IMR-90 (cell line): Measurements from ENCODE around the gene GKN2.

ENCODE experiments used
- BHLHE40 ChIP-seq: fragments of 150-350 bp; IDR thresholded peaks from 2 replicates; pipeline ENCODE4 v1.6.1; 2016; ENCODE audit warnings: mild to moderate bottlenecking, low read depth, low read length
- CEBPB ChIP-seq: IDR thresholded peaks from 2 replicates; pipeline ENCODE4 v1.6.1; 2012; ENCODE audit warnings: low read depth, low read length, improper control_type of control experiment
- CHD1 ChIP-seq: IDR thresholded peaks from 2 replicates; pipeline ENCODE4 v1.6.1; 2012; ENCODE audit warnings: low read depth, low read length, improper control_type of control experiment
- FOS ChIP-seq: fragments of 150-350 bp; IDR thresholded peaks from 2 replicates; pipeline ENCODE4 v1.6.1; 2016; ENCODE audit warnings: low read depth, low read length
- MAFK ChIP-seq: IDR thresholded peaks from 2 replicates; pipeline ENCODE4 v1.6.1; 2012; ENCODE audit warnings: low read depth, low read length, improper control_type of control experiment
- MXI1 ChIP-seq: IDR thresholded peaks from 2 replicates; pipeline ENCODE4 v1.6.1; 2012; ENCODE audit warnings: low read depth, mild to moderate bottlenecking, low read length, moderate library complexity, borderline replicate concordance
- POLR2A ChIP-seq: IDR thresholded peaks from 2 replicates; pipeline ENCODE4 v1.6.1; 2012; ENCODE audit warnings: mild to moderate bottlenecking, low read depth, low read length
- RAD21 ChIP-seq: IDR thresholded peaks from 2 replicates; pipeline ENCODE4 v1.6.1; 2012; ENCODE audit warnings: low read length, improper control_type of control experiment
- RCOR1 ChIP-seq: IDR thresholded peaks from 2 replicates; pipeline ENCODE4 v1.6.1; 2012; ENCODE audit warnings: mild to moderate bottlenecking, low read length, improper control_type of control experiment; ENCODE audit not compliant: insufficient replicate concordance
- SMC3 ChIP-seq: fragments of 150-350 bp; IDR thresholded peaks from 2 replicates; pipeline ENCODE4 v1.6.1; 2016; ENCODE audit warnings: low read depth, mild to moderate bottlenecking, antibody characterized with exemption, low read length, moderate library complexity
- TF ChIP-seq, protein P1 (sequence below): conservative IDR thresholded peaks from 2 replicates; pipeline ENCODE4 v1.5.1; 2012; ENCODE audit warnings: mild to moderate bottlenecking, low read depth, low read length, improper control_type of control experiment

DNA sequence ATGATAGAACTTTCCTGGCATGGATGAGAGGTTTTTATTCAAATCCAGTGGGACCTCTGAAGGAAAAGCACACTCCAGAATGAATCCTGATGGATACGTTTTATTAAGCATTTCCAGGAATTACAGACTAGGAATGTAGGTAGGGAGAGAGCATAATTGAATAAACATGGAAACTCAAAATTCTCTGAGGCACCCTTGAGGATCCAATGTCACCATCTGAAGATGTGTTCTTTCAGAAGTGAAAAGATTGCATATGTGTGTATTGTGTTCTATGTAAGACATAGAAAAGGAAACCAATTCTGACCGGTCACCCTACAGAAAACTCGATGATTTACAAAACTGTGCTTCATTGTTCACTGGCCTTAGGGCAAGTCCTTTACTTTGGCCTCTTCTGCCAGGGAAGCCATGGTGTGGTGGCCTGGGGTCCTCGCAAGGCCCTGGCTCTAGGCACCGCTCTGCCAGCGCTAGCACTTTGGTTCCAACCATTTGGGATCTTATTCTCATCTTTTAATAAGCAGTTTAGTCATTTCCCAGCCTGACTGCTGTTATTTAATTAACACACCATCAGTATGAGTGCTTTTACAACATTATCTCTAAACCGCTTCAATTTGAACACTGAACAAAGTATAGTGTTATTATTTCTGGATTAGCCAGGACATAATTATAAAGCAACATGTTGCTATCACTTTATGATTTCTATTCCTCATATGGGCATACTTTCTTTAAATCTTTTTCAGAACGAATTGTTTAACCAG, 17.2 kb upstream of the GKN2 start:
- TF ChIP-seq, protein P1, sequence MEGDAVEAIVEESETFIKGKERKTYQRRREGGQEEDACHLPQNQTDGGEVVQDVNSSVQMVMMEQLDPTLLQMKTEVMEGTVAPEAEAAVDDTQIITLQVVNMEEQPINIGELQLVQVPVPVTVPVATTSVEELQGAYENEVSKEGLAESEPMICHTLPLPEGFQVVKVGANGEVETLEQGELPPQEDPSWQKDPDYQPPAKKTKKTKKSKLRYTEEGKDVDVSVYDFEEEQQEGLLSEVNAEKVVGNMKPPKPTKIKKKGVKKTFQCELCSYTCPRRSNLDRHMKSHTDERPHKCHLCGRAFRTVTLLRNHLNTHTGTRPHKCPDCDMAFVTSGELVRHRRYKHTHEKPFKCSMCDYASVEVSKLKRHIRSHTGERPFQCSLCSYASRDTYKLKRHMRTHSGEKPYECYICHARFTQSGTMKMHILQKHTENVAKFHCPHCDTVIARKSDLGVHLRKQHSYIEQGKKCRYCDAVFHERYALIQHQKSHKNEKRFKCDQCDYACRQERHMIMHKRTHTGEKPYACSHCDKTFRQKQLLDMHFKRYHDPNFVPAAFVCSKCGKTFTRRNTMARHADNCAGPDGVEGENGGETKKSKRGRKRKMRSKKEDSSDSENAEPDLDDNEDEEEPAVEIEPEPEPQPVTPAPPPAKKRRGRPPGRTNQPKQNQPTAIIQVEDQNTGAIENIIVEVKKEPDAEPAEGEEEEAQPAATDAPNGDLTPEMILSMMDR, result no peak
- TF ChIP-seq CEBPB (no peak), POLR2A (no peak), MXI1 (no peak), MAFK (no peak), SMC3 (no peak), FOS (no peak), CHD1 (no peak), BHLHE40 (no peak), RCOR1 (no peak), RAD21 (no peak)
